Fibroblast of peridontal ligament (primary cell): ENCODE measurements around the gene RMC1.
"Not testable (repeated sequence)": the region's sequence is repeated elsewhere in the genome, so short reads cannot be mapped to it uniquely, and the experiment has no call there.

ENCODE experiments used
- DNase-seq: peaks from one replicate; pipeline ENCODE4 v3.0.0-alpha.2; 2010; ENCODE audit errors: extremely low read depth

RMC1 gene

DNA sequence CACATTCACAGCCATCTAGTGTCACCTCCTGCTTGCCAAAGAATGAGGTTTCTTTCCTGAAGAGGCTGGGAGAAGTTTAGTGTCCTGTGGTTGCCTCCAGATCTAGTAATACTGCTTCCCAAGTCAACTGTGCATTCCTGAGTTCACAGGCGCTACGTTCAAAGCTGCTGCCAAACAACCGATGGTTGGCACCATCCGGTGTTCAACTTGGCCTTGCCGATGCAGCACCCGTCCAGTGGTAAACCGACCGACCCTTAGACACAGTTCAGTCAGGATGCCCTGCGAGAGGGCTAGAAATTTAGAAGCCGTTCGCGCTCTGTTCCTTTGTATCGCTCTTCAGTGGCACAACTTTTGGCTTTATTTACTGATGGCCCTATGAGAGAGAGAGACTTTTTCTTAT, 28.6 kb downstream of the RMC1 start:
- DNase-seq: no peak

DNA sequence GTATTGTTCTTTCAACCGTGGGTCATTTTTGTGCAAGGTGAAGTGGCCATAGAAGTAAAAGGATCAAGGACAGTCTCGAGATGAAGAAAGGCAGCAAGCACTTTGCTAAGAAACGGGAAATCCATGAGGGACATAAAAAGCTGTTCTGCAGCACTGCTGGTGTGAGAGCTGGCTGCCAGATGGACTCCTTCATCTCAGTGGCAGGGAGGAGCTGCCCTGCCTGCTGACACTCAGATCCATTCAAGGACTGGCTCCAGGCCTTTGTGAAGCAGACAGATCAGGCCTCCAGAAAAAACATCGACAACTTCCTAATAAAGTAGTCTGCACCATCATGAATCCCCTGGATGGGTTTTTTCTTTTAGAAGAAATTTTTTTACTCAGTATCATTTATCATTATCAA, 29.5 kb downstream of the RMC1 start:
- DNase-seq: no peak

DNA sequence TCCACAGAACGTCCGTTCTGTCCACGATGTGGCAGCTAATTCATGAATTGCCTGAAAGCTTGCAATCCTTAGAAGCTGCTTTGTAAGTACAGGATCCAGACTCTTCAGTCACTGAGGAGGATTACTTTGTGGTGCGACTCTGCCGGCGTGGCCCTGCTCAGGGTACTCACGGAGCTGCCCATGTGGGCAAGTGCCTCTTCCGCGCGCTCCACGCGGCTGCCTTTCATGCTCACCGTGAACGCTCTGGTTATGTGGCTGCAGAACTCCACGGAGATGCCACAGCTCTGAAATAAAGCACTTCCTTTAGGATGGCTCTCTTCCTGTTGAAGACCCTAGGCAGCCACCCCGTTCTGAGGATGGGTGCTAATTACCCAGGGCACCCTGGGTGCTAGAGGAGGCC, 31.0 kb downstream of the RMC1 start:
- no peak for DNase-seq

DNA sequence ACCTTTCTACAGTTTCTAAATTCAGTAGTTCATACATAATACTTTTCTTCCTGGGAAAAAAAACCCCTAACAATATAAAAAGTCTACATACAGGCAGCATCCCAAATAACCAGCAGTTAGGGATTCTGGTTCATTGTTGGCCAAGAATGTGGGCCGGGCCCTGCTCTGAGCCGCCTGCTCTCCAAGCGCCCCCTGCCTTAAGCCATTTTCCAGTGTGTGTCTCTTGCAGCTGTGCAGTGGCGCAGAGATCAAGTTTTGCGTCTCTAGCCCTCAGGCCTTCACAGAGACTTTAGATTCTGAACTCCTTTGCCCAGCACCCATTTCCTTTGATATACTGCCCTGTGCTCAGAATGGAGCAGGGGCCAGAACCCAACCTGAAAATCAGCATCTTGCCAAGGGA, 32.9 kb downstream of the RMC1 start:
- DNase-seq: no peak

DNA sequence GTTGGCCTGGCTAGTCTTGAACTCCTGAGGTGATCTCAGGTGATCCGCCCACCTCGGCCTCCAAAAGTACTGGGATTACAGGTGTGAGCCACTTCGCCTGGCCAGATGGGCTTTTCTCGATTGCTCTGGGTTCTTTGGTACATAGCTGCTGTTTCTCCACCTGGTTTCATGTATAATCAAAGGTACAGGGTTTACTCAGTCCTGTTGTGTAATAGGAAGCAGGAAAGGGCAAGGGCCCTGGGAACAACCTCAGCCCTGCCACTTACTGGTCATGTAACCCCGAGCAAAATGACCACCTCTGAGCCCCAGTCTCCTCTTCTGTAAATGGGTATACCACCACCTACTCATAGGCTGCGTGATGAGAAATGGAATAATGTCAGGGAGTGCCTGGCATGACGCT, 34.0 kb downstream of the RMC1 start:
- DNase-seq: no peak

DNA sequence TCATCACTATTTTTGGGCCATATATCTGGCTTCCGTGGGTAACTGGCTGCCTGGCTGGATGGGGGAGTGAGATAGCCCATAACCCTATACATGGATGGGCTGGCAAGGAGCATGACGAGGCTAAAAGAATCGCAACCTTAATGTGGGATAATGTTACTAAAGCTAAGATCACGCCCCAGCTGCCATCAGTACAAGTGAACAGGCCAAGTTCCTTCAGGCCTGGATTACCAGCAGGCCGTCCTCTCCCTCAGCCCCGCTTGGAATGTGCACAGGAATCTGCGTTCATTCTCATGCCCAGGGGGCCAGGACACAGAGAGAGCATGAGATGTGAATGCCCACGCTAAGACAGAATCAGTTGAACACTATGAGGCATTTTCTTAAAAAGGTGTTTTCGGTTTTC, 34.7 kb downstream of the RMC1 start:
- DNase-seq: no peak

DNA sequence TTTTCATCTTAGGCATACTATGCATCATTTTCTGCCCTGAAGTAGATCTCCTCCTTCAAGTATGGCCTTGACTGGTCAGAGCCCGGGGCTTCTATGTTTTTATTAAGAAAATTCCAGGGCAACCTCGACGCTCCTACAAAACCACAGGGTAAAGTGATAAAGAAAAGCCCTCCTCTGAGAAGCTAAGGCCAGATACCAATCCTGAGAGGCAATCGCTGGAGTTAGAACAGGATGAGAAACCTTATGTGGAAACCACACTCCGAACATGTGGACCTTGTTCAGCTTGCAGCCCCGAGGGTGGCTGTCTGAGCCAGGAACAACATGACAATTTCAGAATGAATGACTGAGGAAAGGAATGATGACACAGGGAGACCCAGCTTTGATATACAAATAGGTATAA, 35.6 kb downstream of the RMC1 start:
- no peak for DNase-seq

DNA sequence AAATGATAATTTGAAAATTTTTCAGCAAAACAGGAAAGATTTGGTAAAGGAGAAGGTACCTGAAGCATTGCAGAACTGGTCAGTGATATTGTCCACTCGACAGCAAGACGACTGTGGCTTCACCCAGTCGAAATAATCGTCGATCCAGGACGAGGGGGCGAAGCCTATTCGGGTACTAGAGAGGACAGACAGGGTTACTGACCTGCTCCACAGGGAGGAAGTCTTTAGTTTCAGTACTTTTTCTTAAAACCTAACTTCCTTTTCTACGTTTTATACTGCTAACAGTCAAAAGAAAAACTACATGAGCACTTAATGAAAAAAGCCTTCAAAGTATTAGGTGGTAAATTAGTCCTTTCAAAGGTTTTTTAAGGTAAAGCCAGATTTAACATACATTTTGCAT, 36.0 kb downstream of the RMC1 start:
- DNase-seq: no peak

DNA sequence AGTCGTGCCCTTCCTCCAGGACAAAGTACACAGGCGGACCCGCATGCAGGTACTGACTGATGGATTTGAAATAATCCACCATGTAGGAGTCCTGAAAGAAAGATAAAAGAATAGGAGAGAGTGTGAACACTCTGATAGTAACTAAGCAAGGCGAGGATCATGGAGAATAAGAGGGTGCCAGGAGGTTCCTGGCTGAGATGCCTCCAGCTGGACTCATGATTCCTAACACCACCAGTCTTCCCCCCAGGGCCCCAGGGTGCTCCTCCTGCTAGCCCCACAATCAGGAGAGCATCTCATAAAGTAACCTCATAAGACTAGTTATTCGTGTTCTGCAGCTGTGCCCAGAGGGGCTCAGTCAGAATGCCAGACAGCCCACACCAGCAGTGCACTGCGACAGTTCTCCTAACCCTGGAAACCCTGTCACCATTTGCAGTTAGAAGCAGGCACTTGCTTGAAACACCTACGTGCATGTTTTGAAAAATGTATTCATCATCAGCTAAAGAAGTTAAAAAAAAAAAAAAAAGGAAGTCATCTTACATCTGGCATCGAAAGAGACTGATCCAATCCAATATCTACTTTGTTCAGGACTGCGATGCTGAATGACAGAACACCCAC, 36.7 kb downstream of the RMC1 start:
- DNase-seq: no peak

DNA sequence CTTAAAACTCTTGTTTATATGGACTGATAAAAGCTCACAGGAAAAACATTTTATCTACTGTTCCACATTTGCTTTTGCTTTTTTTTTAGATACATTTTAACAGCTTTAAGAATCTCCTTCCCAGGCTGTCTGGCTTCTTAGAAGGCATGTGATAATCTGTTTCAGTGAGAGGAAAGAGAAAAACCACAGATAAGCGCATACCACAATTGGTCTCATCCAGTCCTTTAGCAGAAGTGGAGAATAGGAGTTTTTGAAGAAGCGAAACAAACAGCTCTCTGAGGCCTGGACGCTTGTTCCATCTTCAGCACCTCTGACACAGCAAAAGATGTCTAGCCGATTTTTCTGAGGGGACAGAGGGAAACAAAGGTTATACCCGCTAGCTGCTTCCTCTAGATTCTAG, 37.6 kb downstream of the RMC1 start:
- no peak for DNase-seq

DNA sequence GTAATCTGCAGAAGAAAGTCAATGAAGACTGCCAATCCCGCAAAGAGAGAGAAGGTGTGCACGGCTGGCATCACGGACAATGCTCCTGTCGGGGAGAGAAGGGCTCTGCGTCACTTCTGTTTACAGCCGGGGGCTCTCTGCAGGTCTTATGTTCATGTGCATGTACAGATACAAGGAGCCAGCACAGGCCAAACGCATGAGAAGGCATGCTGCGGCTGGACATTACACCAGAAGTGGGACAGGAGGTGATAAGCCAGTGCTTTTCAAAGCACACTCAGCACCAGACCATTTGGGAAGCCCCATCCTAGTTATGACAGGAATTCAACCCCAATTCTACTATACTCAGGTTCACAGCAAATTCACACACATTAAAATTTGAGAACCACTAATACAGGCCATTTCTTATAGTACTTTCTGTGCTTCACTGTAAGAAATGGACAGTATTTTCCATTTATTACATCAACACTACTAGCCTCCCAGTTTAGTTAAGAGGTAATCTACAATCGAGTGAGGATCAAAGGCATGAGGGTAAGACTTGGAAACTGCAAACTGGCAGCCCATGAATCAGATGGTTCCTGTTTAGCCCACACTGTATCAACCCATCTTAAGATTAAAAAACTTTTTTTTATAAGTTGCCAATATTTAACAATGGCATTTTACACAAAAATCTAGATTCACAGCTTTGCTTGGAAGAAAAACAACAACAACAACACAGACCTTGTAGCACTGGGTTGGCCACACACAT, 38.2 kb downstream of the RMC1 start:
- no peak for DNase-seq

DNA sequence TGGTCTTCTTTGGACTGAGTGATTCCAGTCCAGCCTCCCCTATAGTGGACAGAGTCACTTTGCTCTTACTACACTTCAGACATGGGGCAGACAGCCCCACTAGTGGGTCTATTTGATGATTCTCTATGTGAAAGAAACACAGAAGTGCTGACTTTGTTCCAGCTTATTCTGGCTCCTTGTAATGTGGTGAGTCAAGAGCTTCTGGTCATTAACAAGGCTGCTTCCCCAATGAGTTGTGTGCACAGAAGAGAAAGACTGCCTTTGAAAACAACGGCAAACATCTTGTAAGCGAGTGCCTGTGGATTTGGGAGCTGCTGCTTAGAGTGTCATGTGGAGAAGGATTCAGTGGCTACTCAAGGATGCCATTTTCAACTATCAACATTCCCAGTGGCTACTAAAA, 39.1 kb downstream of the RMC1 start:
- no peak for DNase-seq

DNA sequence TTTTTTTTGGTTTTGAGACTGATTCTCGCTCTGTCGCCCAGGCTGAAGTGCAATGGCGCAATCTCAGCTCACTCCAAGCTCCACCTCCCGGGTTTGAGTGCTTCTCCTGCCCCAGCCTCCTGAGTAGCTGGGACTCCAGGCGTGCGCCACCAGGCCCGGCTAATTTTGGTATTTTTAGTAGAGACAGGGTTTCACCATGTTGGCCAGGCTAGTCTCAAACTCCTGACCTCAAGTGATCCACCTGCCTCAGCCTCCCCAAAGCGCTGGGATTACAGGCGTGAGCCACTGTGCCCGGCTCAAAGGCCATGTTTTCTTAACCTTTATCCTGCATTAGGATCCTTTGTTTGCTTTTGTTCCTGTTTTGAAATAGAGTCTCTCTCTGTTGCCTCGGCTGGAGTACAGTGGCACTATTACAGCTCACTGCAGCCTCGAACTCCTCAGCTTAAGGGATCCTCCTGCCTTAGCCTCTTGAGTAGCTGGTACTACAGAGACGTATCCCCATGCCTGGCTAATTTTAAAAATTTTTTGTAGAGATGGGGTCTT, 42.0 kb downstream of the RMC1 start:
- DNase-seq: no peak

DNA sequence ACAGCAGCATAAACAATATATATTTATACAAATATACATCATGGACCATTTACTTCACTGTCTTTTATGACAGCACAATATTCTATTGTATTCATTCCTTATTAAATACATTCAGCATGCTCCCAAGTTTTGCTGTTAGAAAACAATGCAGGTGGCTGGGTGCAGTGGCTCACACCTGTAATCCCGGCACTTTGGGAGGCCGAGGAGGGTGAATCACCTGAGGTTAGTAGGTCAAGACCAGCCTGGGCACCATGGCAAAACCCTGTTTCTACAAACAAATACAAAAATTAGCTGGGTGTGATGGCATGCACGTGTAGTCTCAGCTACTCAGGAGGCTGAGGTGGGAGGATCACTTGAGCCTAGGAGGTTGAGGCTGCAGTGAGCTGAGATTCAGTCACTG, 44.0 kb downstream of the RMC1 start:
- no peak for DNase-seq

DNA sequence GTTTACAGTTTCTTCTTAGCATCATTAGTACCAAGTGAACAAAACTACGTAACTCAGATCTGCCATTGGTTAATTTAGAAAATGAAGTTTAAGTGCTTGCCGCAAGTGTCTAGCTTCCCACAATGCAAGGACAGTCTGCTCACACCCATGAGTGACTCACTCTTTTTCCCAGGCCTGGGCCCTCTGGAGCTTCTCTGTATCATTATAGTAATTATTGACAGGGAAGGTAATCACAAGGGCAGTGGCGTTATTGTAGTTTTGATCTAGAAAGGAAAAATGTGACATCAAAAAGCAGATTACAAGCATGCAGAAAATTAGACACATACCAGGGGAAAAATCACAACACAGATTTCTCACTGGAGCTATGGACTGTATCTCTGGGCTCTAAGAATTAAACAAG, 44.5 kb downstream of the RMC1 start:
- peak; percentile 36 for DNase-seq

DNA sequence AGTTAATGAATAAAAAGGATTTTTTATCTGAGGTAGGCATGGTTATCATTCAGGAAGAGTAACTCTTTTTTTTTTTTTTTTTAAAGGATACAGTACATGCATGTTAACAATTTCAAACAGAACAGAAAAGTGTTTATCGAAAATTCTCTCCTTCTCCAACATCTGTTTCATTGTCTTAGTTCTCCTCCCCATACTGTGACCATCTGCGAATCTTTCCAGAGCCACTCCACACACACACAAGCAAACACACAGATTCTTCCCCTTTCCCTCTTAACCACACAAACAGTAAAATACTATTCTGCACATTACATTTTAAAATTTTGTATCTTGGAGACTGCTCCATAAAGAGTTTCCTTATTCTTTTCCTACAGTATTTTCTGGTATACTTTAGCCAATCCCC, 45.0 kb downstream of the RMC1 start:
- DNase-seq: peak; percentile 32

DNA sequence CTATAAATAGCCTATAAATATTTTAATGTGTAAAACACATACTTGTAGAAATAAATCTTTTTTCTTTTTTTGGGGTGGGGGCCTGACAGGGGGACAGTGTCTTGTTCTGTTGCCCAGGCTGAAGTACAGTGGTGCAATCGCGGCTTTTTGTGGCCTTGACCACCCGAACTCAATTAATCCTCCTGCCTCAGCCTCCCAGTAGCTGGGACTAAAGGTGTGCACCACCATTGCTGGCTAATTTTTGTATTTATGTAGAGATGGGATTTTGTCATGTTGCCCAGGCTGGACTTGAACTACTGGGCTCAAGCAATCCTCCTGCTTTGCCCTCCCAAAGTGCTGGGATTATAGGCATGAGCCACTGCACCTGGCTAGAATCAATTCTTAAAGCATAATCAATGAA, 45.4 kb downstream of the RMC1 start:
- DNase-seq: no peak

DNA sequence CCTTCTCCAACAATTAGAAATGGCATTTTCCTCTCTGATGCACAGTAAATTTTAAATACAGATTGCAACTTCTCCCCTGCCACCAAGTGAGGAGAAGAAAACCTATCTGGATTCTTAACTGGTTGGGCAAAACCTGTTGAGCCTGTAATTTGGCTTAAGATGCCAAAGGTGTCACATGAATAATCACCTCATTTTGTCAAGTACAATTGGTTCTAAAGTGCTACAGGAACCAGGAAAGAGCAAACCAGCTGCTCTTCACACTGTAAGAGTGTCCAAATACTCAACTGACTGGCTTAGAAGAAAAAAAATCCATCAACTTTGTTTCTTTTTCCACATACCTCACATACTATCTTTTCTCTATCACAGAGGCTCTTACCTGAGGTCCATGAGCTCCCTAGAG, 47.6 kb downstream of the RMC1 start:
- DNase-seq: no peak

DNA sequence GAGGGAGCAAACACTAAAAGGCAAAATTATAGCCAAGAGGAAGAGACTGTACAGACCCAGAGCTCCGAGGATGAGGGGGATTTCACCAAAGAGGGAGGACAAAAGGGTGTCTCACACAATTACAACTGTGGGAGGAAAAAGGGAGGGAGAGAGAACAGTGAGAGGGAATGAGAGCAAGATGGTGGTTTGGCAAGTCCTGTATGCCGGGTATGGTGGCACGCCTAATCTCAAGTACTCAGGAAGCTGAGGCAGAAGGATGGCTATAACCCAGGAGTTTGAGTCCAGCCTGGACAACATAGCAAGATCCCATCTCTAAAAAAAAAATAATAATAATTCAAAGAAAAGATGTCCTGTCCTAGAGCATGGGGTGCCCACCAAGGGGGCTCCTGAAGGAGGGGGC, 48.7 kb downstream of the RMC1 start:
- no peak for DNase-seq

DNA sequence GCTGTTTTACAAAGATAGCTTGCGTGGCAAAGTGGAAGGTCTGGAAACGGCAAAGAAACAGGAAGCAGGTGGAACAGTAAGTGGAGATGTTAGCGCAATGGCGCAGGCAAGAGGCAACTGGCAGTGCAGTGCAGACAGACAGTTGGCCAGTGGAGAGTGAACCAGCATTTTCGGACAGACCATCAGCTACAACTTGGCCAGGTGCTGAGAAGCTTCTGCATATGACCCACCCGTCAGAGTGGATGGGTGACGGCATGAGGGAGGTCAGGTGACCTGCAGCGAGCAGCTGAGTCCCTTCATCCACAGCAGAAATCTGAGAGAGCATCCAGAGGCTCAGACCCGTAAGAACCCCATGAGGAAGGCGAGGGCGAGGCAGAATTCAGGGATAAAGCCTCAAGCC, 49.2 kb downstream of the RMC1 start:
- no peak for DNase-seq

DNA sequence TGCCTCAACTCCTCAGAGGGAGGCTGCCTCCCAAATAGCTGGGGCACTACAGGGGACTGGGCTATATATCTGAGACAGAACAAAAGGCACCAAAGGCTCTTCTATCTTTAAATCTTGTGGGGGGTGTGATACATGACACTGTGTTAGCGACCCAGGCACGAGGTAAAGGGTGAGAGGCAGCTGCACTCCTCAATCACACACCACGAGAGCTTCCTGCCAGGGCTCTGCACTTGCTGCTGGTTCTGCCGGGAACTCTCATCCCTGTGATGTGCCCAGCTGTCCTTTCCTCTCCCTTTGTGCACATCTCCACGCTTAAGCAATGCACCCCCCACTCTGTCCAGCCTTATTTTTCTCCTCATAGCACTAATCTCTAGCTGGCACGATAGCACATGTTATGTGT, 50.6 kb downstream of the RMC1 start:
- DNase-seq: no peak

DNA sequence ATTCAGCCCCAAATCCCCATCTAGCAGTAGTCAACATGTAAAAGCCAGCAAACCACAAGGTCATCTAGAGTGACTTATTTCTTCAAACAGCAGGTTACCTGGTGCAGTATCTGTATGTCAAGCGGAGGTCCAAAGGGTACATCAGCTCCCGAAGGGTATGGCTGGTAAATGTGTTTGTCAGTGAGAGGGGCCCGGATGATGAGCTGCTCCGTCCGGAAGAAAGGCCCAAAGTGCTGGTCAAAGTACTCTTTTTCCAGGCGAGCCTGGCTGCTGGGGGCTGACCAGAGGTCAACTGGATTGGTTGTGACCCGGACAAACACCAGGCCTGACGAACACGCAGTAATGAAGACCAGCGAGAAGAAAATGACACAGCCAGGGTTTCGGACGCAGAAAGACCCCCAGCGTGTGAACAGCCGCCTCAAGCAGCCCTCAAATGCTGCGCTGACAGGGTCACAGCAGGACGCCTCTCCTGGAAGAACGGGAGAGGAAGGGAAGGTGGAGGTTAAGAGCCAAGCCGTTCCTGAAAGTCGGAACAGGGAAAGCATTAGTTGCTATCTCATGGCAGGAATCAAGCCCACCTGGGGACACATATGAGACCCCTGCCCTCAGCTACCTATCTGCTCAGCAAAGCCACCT, 53.0 kb downstream of the RMC1 start:
- no peak for DNase-seq

DNA sequence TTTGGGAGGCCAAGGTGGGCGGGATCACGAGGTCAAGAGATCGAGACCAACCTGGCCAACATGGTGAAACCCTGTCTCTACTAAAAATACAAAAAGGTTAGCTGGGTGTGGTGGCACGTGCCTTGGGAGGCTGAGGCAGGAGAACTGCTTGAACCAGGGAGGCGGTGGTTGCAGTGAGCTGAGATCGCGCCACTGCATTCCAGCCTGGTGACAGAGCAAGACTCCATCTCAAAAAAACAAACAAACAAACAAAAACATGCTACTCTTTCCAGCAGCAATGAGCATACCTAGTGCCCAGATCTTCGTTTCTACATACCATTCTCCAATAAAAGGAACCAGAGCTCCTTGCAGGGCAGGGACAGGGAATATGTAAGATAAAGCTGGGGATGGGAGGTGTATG, 54.2 kb downstream of the RMC1 start:
- DNase-seq: not testable (repeated sequence)
